Skeletal muscle tissue (tissue), 4 donors: Measurements from ENCODE around the gene PERM1. TPM values are rescaled to one million over a fixed set of nuclear protein-coding genes. Genes with fewer than 3 reads are reported as not detected.

Experiments used
- H3K27ac ChIP-seq: one replicate; pipeline ENCODE4 v1.7.0; 2013; ENCODE audit warnings: mild to moderate bottlenecking, low read depth, low read length, inconsistent platforms
- H3K27me3 ChIP-seq, 3 donors: one replicate each; pipeline ENCODE4 v1.7.0; 2013; ENCODE audit warnings: low read length in 3 of 3; ENCODE audit not compliant: control insufficient read depth in 3 of 3, insufficient read depth in 3 of 3
- H3K36me3 ChIP-seq, 3 donors: one replicate each; pipeline ENCODE4 v1.7.0; 2013; ENCODE audit warnings: low read length in 3 of 3; ENCODE audit not compliant: control insufficient read depth in 3 of 3, insufficient read depth in 3 of 3
- H3K4me1 ChIP-seq, 3 donors: one replicate each; pipeline ENCODE4 v1.7.0; 2013; ENCODE audit warnings: low read length in 3 of 3, mild to moderate bottlenecking in 3 of 3; ENCODE audit not compliant: control insufficient read depth in 3 of 3, insufficient read depth in 3 of 3
- H3K4me3 ChIP-seq, 3 donors: one replicate each; pipeline ENCODE4 v1.7.0; 2013; ENCODE audit warnings: low read length in 3 of 3
- H3K9ac ChIP-seq, 3 donors: one replicate each; pipeline ENCODE4 v1.7.0; 2013; ENCODE audit warnings: low read length in 3 of 3, mild to moderate bottlenecking in 3 of 3, moderate library complexity in 2 of 3, low read depth in 1 of 3
- H3K9me3 ChIP-seq, 3 donors: one replicate each; pipeline ENCODE4 v1.7.0; 2013; ENCODE audit warnings: low read length in 3 of 3; ENCODE audit not compliant: control insufficient read depth in 3 of 3
- total RNA-seq: library from RNA; depleted of rRNA; stranded (reverse); fragments of >200 nt; gene quantifications from one replicate; pipeline ENCODE4 v1.2.3, GENCODE V29; 2014
- donor health status: Osteomylitis.

Gene PERM1
- total RNA-seq, 1 donor from 2014 or later: 3.1 TPM

- peak overlapping the region; percentile 36 for H3K27ac ChIP-seq
- peaks cover 23 to 32% (median 32%) of the 10 kb centered on the region in 3 donors for H3K4me1 ChIP-seq
- H3K4me3 ChIP-seq: peak overlapping the region; percentile 30 to 49 (median 46)
Observed at GRCh38 chr1:1004780-1005697, 23.1 kb upstream of the PERM1 start.

GRCh38 chr1:1004420-1004779, 22.5 kb upstream of the PERM1 start:
- Histone ChIP-seq H3K9ac (peak overlapping the region in 2 of 3 donors; percentile 50 to 62), H3K27me3 (peaks cover 9 to 42% (median 27%) of the 10 kb centered on the region in 3 donors), H3K27ac (no peak overlapping the region), H3K4me1 (peaks cover 23 to 35% (median 34%) of the 10 kb centered on the region in 3 donors), H3K36me3 (no peaks in the 10 kb centered on the region), H3K9me3 (no peaks in the 10 kb centered on the region), H3K4me3 (peak overlapping the region in 1 of 3 donors; percentile 49)

More at GRCh38 chr1:1004780-1005697, 23.1 kb upstream of the PERM1 start:
- H3K27me3 ChIP-seq: peaks cover 9 to 42% (median 27%) of the 10 kb centered on the region in 3 donors
- H3K9me3 ChIP-seq: no peaks in the 10 kb centered on the region
- H3K9ac ChIP-seq: peak overlapping the region; percentile 50 to 66 (median 57)
- no peaks in the 10 kb centered on the region for H3K36me3 ChIP-seq

- no peak overlapping the region for H3K4me3 ChIP-seq
- peaks cover 9 to 47% (median 27%) of the 10 kb centered on the region in 3 donors for H3K27me3 ChIP-seq
- H3K27ac ChIP-seq: no peak overlapping the region
- peaks cover 23 to 38% (median 37%) of the 10 kb centered on the region in 3 donors for H3K4me1 ChIP-seq
- H3K36me3 ChIP-seq: no peaks in the 10 kb centered on the region
- peak overlapping the region in 2 of 3 donors; percentile 14 to 62 for H3K9ac ChIP-seq
- no peaks in the 10 kb centered on the region for H3K9me3 ChIP-seq
Observed at GRCh38 chr1:1003618-1004419, 21.9 kb upstream of the PERM1 start.

- Histone ChIP-seq H3K27ac (peak overlapping the region; percentile 86), H3K4me1 (peaks cover 23 to 37% (median 35%) of the 10 kb centered on the region in 3 donors), H3K27me3 (peaks cover 13 to 47% (median 34%) of the 10 kb centered on the region in 3 donors)
Observed at GRCh38 chr1:1001057-1001783, 19.3 kb upstream of the PERM1 start.

GRCh38 chr1:1000357-1001056, 18.6 kb upstream of the PERM1 start:
- peak overlapping the region; percentile 73 to 79 (median 74) for H3K9ac ChIP-seq
- no peaks in the 10 kb centered on the region for H3K9me3 ChIP-seq
- H3K27ac ChIP-seq: peak overlapping the region; percentile 86
- no peaks in the 10 kb centered on the region for H3K36me3 ChIP-seq
- peak overlapping the region; percentile 63 to 69 (median 68) for H3K4me3 ChIP-seq
- peaks cover 10 to 43% (median 32%) of the 10 kb centered on the region in 3 donors for H3K27me3 ChIP-seq
- peaks cover 18 to 31% (median 30%) of the 10 kb centered on the region in 3 donors for H3K4me1 ChIP-seq

More at GRCh38 chr1:1001057-1001783, 19.3 kb upstream of the PERM1 start:
- H3K9me3 ChIP-seq: no peaks in the 10 kb centered on the region
- no peaks in the 10 kb centered on the region for H3K36me3 ChIP-seq
- H3K9ac ChIP-seq: peak overlapping the region; percentile 33 to 79 (median 73)
- H3K4me3 ChIP-seq: peak overlapping the region; percentile 63 to 69 (median 68)

GRCh38 chr1:999725-1000356, 17.9 kb upstream of the PERM1 start, which contains the start of gene HES4:
TSS of gene HES4 (minus strand) at chr1:1000097. CDS start at chr1:999973, 124 bp downstream.
- Histone ChIP-seq H3K36me3 (no peaks in the 10 kb centered on the region), H3K27ac (peak within 1 kb of the TSS; percentile 86), H3K9ac (peak within 1 kb of the TSS; percentile 73 to 79 (median 74)), H3K9me3 (no peaks in the 10 kb centered on the region), H3K4me1 (peaks cover 11 to 24% (median 24%) of the 10 kb centered on the region in 3 donors), H3K4me3 (peak within 1 kb of the TSS; percentile 63 to 69 (median 68)), H3K27me3 (peaks cover 10 to 43% (median 32%) of the 10 kb centered on the region in 3 donors)

- no peaks in the 10 kb centered on the region for H3K36me3 ChIP-seq
- no peaks in the 10 kb centered on the region for H3K9me3 ChIP-seq
- H3K4me1 ChIP-seq: peaks cover 4 to 17% (median 17%) of the 10 kb centered on the region in 3 donors
- peak overlapping the region; percentile 30 to 67 (median 58) for H3K4me3 ChIP-seq
- H3K27me3 ChIP-seq: peaks cover 10 to 37% (median 32%) of the 10 kb centered on the region in 3 donors
- H3K9ac ChIP-seq: peak overlapping the region in 2 of 3 donors; percentile 65 to 79
- peak overlapping the region; percentile 30 for H3K27ac ChIP-seq
Observed at GRCh38 chr1:998995-999724, 17.3 kb upstream of the PERM1 start.

- no peaks in the 10 kb centered on the region for H3K9me3 ChIP-seq
- no peaks in the 10 kb centered on the region for H3K36me3 ChIP-seq
- peaks cover 10 to 33% (median 32%) of the 10 kb centered on the region in 3 donors for H3K27me3 ChIP-seq
- peak overlapping the region in 2 of 3 donors; percentile 58 to 67 for H3K4me3 ChIP-seq
- H3K27ac ChIP-seq: no peak overlapping the region
- H3K4me1 ChIP-seq: peaks cover 3 to 16% (median 14%) of the 10 kb centered on the region in 3 donors
- peak overlapping the region in 1 of 3 donors; percentile 79 for H3K9ac ChIP-seq
Observed at GRCh38 chr1:998745-998994, 16.8 kb upstream of the PERM1 start.
